ENCODE data around the gene CEP55.

The CEP55 gene

GRCh38 chr10:93567277-93568104, 71.1 kb downstream of the CEP55 start:
- no peak for DNase-seq

DNA sequence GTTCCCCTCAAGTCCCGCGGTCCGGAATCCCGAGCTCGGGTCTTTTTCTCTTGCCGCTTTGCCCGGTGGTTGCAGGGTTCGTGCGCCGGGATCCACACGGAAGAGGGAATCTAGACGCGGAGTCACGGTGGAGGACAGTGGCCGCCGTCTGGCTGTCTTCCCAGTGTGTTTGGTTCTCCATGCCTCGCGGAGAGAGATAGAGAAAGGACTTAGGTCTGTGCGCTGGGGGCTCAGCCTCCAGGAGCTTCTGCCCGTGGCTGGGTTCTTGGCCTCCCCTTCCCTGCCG, 71.6 kb downstream of the CEP55 start:
- DNase-seq: no peak

DNA sequence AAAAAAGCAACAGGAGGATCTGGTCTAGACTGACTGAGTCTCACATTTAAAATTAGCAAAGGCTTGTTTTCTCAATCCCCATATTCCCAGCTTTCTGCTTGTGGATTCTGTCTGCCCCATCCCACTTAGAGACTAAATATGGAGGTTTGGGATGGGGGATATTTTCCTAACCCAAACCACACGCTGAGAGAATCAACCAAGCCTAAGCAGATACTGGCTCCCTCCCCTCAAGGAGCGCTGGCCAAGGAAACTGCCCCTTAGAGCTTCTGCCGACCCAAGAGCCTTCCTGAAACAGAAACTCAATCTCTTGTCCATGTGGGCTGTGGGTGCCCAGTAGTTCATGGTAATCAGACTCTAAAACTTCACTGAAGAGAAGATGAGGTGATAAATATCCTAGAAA, 74.0 kb downstream of the CEP55 start:
- DNase-seq: no peak

GRCh38 chr10:93572606-93573005, 76.2 kb downstream of the CEP55 start:
- DNase-seq: no peak

GRCh38 chr10:93573051-93573909, 76.9 kb downstream of the CEP55 start:
- DNase-seq: no peak

GRCh38 chr10:93573924-93574323, 77.5 kb downstream of the CEP55 start:
- no peak for DNase-seq

DNA sequence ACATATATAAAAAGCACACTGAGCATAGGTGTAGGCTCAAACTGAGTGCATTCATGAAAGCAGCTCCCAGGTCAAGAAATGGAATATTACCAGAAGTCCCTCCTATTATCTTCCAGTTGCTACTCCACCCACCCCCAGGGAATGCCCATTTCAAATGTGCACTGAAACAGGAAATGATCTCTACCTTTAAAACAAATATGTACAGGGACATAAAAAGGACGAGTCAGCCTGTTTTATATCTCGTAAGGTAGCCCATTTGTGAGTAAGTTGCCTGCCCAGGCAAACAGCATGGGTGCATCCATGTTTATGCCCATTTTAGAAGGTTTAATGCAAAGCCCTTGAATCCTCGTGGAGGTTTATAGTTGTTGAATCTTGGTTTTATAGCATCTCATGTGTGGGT, 80.5 kb downstream of the CEP55 start:
- DNase-seq: no peak

DNA sequence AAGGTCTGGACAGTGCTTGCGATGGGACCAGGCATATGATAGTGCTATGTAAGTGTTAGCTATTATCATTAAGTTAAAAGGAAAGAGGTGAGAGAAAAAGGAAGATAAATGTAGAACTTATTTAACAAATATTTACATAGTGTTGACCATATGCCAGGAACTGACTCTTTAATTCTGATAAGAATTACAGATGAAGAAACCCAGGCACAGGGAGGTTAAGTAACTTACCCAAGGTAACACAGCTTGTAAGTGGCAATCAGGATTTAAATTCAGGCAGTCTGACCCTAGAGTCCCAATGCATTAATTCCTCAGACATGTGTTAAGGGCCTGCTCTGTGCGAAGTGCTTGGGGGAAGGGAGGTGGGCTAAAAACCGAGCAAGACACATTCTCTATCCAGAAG, 81.2 kb downstream of the CEP55 start:
- no peak for DNase-seq

Data from right hindlimb (tissue), 1 donor.